SK-N-SH treated with all-trans-retinoic acid at 6 μM for 48 hours (cell line): Measurements from ENCODE around the gene SLC18A3.

ENCODE experiments used
- ATAC-seq: fragments of 200-7000 bp; cut with Tn5 transposase; 3 replicates; pipeline ENCODE4 v1.9.1; 2020; ENCODE audit warnings: mild to moderate bottlenecking, moderate library complexity
- ARNTL ChIP-seq: fragments of 450-650 bp; formaldehyde crosslinking; IDR thresholded peaks from 2 replicates; pipeline ENCODE4 v1.5.0; 2020; ENCODE audit warnings: low read depth, mild to moderate bottlenecking, moderate library complexity, borderline replicate concordance
- BACH2 ChIP-seq: fragments of 250-450 bp; sonication (Bioruptor Pico); IDR thresholded peaks from 2 replicates; pipeline ENCODE4 v1.9.0; 2021; ENCODE audit warnings: mild to moderate bottlenecking, borderline replicate concordance
- CSDC2 ChIP-seq: fragments of 250-450 bp; sonication (Bioruptor Pico); IDR thresholded peaks from 2 replicates; pipeline ENCODE4 v1.5.0; 2020; ENCODE audit warnings: mild to moderate bottlenecking, moderate library complexity
- GLIS3 ChIP-seq: fragments of 250-450 bp; sonication (Bioruptor Pico); IDR thresholded peaks from 2 replicates; pipeline ENCODE4 v1.5.0; 2020; ENCODE audit warnings: mild to moderate bottlenecking, moderate library complexity
- ISL1 ChIP-seq: fragments of 250-450 bp; sonication (Bioruptor Pico); IDR thresholded peaks from 2 replicates; pipeline ENCODE4 v2.1.2; 2022; ENCODE audit warnings: mild to moderate bottlenecking, moderate library complexity
- OSR1 ChIP-seq: fragments of 250-450 bp; sonication (Bioruptor Pico); IDR thresholded peaks from 2 replicates; pipeline ENCODE4 v1.8.0; 2022; ENCODE audit warnings: moderate library complexity, mild to moderate bottlenecking, inconsistent platforms
- PPARA ChIP-seq: fragments of 250-450 bp; sonication (Bioruptor Pico); IDR thresholded peaks from 2 replicates; pipeline ENCODE4 v1.5.0; 2020; ENCODE audit warnings: mild to moderate bottlenecking, borderline replicate concordance
- TCF4 ChIP-seq: fragments of 250-450 bp; sonication (Bioruptor Pico); IDR thresholded peaks from 2 replicates; pipeline ENCODE4 v1.8.0; 2021; ENCODE audit warnings: mild to moderate bottlenecking, moderate library complexity, borderline replicate concordance
- ZFP3 ChIP-seq: fragments of 250-450 bp; sonication (Bioruptor Pico); IDR thresholded peaks from 2 replicates; pipeline ENCODE4 v1.5.0; 2020; ENCODE audit warnings: mild to moderate bottlenecking, moderate library complexity
- ZFP30 ChIP-seq: fragments of 450-650 bp; formaldehyde crosslinking; IDR thresholded peaks from 2 replicates; pipeline ENCODE4 v1.5.0; 2022; ENCODE audit warnings: mild to moderate bottlenecking, moderate library complexity
- ZNF565 ChIP-seq: fragments of 450-650 bp; formaldehyde crosslinking; conservative IDR thresholded peaks from 2 replicates; pipeline ENCODE4 v1.5.0; 2020; ENCODE audit warnings: low read depth, mild to moderate bottlenecking, moderate library complexity
- ZNF70 ChIP-seq: fragments of 450-650 bp; formaldehyde crosslinking; IDR thresholded peaks from 2 replicates; pipeline ENCODE4 v1.5.0; 2020; ENCODE audit warnings: mild to moderate bottlenecking, moderate library complexity
- ZNF8 ChIP-seq: fragments of 450-650 bp; formaldehyde crosslinking; IDR thresholded peaks from 2 replicates; pipeline ENCODE4 v1.5.0; 2020; ENCODE audit warnings: mild to moderate bottlenecking, moderate library complexity
- TF ChIP-seq, protein P1 (sequence below): fragments of 250-450 bp; sonication (Bioruptor Pico); IDR thresholded peaks from 2 replicates; pipeline ENCODE4 v1.5.1; 2021; ENCODE audit warnings: mild to moderate bottlenecking, moderate library complexity
- TF ChIP-seq, protein P2 (sequence below): fragments of 250-450 bp; sonication (Bioruptor Pico); IDR thresholded peaks from 2 replicates; pipeline ENCODE4 v1.5.0; 2020; ENCODE audit warnings: mild to moderate bottlenecking, moderate library complexity
- TF ChIP-seq, protein P3 (sequence below): fragments of 250-450 bp; sonication (Bioruptor Pico); IDR thresholded peaks from 2 replicates; pipeline ENCODE4 v1.8.0; 2021; ENCODE audit warnings: low read depth, mild to moderate bottlenecking, moderate library complexity, borderline replicate concordance
- TF ChIP-seq, protein P4 (sequence below): fragments of 250-450 bp; sonication (Bioruptor Pico); IDR thresholded peaks from 2 replicates; pipeline ENCODE4 v1.5.1; 2020; ENCODE audit warnings: low read depth, mild to moderate bottlenecking, moderate library complexity
- TF ChIP-seq, protein P5 (sequence below): fragments of 250-450 bp; sonication (Bioruptor Pico); IDR thresholded peaks from 2 replicates; pipeline ENCODE4 v1.8.0; 2020; ENCODE audit warnings: mild to moderate bottlenecking, moderate library complexity, borderline replicate concordance

The SLC18A3 gene

DNA sequence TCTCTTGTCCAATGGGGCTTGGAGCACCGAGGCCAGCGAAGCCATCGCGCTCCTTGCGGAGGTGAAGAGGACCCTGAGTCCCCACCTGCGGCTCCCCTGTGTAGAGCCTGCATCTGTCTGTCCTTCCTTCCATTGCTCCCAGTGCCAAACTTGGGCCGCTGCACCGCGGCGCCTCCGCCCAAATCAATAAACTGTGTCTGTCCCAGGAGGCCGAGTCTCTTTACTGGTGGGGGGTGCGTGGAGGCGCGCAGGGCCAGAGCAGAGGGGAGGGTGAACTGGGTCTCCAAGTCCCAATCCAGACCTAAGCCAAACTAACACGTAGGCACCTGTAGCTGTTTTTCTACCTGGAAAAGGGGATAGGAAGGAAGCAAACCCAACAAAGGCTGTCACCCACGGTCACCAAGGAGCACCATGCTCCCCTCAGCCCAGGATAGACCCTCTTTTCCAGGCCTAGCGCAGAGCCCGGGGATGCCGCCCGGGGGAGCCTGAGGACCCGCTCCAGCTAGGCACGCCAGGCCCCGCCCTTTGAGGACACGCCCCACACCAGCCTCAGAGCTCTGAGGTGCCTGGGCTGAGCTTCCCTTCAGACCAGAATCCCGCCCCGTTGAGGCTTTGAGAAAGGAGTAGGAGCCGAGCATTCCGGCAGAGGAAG lies 2.5 kb downstream of the SLC18A3 start:
- no peak for ATAC-seq
- no peak for TF ChIP-seq PPARA (CRISPR knock-in tag)
- no peak for TF ChIP-seq CSDC2 (CRISPR knock-in tag)
- no peak for TF ChIP-seq ZNF565 (CRISPR knock-in tag)
- no peak for TF ChIP-seq ISL1 (CRISPR knock-in tag)
- no peak for TF ChIP-seq ZFP30 (CRISPR knock-in tag)
- TF ChIP-seq OSR1 (CRISPR knock-in tag) = no peak
- TF ChIP-seq ZNF70 (CRISPR knock-in tag) = no peak
- no peak for TF ChIP-seq ARNTL
- TF ChIP-seq, protein P1, sequence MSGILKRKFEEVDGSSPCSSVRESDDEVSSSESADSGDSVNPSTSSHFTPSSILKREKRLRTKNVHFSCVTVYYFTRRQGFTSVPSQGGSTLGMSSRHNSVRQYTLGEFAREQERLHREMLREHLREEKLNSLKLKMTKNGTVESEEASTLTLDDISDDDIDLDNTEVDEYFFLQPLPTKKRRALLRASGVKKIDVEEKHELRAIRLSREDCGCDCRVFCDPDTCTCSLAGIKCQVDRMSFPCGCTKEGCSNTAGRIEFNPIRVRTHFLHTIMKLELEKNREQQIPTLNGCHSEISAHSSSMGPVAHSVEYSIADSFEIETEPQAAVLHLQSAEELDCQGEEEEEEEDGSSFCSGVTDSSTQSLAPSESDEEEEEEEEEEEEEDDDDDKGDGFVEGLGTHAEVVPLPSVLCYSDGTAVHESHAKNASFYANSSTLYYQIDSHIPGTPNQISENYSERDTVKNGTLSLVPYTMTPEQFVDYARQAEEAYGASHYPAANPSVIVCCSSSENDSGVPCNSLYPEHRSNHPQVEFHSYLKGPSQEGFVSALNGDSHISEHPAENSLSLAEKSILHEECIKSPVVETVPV = no peak
- no peak for TF ChIP-seq GLIS3 (CRISPR knock-in tag)
- no peak for TF ChIP-seq ZNF8 (CRISPR knock-in tag)
- TF ChIP-seq, protein P2, sequence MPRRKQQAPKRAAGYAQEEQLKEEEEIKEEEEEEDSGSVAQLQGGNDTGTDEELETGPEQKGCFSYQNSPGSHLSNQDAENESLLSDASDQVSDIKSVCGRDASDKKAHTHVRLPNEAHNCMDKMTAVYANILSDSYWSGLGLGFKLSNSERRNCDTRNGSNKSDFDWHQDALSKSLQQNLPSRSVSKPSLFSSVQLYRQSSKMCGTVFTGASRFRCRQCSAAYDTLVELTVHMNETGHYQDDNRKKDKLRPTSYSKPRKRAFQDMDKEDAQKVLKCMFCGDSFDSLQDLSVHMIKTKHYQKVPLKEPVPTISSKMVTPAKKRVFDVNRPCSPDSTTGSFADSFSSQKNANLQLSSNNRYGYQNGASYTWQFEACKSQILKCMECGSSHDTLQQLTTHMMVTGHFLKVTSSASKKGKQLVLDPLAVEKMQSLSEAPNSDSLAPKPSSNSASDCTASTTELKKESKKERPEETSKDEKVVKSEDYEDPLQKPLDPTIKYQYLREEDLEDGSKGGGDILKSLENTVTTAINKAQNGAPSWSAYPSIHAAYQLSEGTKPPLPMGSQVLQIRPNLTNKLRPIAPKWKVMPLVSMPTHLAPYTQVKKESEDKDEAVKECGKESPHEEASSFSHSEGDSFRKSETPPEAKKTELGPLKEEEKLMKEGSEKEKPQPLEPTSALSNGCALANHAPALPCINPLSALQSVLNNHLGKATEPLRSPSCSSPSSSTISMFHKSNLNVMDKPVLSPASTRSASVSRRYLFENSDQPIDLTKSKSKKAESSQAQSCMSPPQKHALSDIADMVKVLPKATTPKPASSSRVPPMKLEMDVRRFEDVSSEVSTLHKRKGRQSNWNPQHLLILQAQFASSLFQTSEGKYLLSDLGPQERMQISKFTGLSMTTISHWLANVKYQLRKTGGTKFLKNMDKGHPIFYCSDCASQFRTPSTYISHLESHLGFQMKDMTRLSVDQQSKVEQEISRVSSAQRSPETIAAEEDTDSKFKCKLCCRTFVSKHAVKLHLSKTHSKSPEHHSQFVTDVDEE = no peak

DNA sequence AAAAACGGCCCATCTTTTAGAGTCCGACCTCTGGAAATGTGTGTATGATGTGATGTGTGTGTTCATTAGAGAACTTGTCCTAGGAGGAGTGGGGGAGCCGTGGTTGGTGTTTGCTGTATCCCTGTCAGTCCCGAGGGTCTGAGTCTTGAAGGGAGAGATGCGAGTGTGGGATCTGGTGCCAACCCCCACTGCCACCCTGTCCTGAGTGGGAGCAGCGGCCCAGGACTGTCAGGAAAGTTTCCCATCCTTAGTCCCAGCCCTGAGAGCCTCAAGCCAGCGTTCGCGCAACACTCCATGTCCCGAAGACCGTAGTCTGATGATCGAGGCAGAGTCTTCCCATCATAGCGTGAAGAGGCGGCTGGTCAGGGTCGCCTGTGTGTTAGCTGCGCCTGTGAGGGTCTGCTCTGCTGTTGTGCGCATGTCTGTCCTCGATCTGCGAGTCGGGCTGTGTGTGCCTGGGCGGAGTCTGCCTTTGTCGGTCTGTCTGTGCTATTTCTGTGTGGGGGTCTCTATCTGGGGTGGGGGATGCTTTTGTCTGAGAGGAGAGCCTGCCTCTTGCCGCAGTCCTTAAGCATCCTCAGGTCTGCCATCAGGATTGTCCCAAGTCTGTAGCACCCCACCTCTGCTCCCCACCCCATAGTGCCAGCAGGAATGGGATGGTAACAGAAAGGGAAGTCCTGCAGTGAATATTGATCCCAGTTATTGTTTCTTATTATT lies 3.2 kb downstream of the SLC18A3 start:
- no peak for ATAC-seq
- TF ChIP-seq ZFP30 (CRISPR knock-in tag) (no peak), ZFP3 (no peak), OSR1 (CRISPR knock-in tag) (no peak), ZNF70 (CRISPR knock-in tag) (no peak), ZNF8 (CRISPR knock-in tag) (no peak), CSDC2 (CRISPR knock-in tag) (no peak), TCF4 (CRISPR knock-in tag) (no peak), ARNTL (no peak), BACH2 (CRISPR knock-in tag) (no peak), GLIS3 (CRISPR knock-in tag) (no peak)
- TF ChIP-seq, protein P1 = no peak
- TF ChIP-seq, protein P3, sequence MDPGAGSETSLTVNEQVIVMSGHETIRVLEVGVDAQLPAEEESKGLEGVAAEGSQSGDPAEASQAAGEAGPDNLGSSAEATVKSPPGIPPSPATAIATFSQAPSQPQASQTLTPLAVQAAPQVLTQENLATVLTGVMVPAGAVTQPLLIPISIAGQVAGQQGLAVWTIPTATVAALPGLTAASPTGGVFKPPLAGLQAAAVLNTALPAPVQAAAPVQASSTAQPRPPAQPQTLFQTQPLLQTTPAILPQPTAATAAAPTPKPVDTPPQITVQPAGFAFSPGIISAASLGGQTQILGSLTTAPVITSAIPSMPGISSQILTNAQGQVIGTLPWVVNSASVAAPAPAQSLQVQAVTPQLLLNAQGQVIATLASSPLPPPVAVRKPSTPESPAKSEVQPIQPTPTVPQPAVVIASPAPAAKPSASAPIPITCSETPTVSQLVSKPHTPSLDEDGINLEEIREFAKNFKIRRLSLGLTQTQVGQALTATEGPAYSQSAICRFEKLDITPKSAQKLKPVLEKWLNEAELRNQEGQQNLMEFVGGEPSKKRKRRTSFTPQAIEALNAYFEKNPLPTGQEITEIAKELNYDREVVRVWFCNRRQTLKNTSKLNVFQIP = no peak
- TF ChIP-seq, protein P2 = no peak
- TF ChIP-seq, protein P4, sequence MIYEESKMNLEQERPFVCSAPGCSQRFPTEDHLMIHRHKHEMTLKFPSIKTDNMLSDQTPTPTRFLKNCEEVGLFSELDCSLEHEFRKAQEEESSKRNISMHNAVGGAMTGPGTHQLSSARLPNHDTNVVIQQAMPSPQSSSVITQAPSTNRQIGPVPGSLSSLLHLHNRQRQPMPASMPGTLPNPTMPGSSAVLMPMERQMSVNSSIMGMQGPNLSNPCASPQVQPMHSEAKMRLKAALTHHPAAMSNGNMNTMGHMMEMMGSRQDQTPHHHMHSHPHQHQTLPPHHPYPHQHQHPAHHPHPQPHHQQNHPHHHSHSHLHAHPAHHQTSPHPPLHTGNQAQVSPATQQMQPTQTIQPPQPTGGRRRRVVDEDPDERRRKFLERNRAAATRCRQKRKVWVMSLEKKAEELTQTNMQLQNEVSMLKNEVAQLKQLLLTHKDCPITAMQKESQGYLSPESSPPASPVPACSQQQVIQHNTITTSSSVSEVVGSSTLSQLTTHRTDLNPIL = no peak
- TF ChIP-seq, protein P5, sequence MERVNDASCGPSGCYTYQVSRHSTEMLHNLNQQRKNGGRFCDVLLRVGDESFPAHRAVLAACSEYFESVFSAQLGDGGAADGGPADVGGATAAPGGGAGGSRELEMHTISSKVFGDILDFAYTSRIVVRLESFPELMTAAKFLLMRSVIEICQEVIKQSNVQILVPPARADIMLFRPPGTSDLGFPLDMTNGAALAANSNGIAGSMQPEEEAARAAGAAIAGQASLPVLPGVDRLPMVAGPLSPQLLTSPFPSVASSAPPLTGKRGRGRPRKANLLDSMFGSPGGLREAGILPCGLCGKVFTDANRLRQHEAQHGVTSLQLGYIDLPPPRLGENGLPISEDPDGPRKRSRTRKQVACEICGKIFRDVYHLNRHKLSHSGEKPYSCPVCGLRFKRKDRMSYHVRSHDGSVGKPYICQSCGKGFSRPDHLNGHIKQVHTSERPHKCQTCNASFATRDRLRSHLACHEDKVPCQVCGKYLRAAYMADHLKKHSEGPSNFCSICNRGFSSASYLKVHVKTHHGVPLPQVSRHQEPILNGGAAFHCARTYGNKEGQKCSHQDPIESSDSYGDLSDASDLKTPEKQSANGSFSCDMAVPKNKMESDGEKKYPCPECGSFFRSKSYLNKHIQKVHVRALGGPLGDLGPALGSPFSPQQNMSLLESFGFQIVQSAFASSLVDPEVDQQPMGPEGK (CRISPR knock-in tag) = no peak
